ENCODE results near the gene FOXRED2.

DNA sequence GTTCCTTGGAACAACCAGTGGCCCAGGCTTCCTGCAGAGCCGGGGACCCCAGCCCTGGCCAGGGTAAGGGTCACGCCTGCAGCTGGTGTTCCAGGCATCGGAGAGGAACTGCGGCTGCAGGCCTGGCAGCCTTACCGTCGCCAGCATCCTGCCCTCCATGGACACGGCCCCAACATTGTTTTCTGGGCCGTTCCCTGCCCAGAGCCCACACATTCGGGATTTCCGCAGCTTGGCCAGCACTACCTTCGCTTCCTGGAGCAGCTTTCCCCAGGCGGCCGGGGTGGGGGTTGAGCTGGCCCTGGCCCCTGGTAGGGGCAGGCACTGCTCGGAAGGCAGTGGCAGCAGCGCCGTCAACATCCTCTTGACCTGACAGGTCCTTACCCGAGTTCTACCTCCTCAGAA, 43.1 kb downstream of the FOXRED2 start:
- TF ChIP-seq, protein P1, sequence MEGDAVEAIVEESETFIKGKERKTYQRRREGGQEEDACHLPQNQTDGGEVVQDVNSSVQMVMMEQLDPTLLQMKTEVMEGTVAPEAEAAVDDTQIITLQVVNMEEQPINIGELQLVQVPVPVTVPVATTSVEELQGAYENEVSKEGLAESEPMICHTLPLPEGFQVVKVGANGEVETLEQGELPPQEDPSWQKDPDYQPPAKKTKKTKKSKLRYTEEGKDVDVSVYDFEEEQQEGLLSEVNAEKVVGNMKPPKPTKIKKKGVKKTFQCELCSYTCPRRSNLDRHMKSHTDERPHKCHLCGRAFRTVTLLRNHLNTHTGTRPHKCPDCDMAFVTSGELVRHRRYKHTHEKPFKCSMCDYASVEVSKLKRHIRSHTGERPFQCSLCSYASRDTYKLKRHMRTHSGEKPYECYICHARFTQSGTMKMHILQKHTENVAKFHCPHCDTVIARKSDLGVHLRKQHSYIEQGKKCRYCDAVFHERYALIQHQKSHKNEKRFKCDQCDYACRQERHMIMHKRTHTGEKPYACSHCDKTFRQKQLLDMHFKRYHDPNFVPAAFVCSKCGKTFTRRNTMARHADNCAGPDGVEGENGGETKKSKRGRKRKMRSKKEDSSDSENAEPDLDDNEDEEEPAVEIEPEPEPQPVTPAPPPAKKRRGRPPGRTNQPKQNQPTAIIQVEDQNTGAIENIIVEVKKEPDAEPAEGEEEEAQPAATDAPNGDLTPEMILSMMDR (IDR thresholded peaks at IDR 0.05): no peak
- TF ChIP-seq ZFX (IDR thresholded peaks at IDR 0.05; ENCODE audit: borderline replicate concordance): no peak

Measured in 22Rv1 (cell line).